Esophagus squamous epithelium (tissue), 5 donors: ENCODE measurements around the gene CBFA2T3. TPM values are rescaled to one million over a fixed set of nuclear protein-coding genes. Genes with fewer than 3 reads are reported as not detected.

Experiments used
- DNase-seq: peaks from one replicate; lab custom pipeline; 2025; lab: John Stamatoyannopoulos, UW
- H3K27ac ChIP-seq, 4 donors: fragments of 200-600 bp; sonication (generic); one replicate each; pipeline ENCODE4 v1.5.1; 2016 to 2019; ENCODE audit warnings: mild to moderate bottlenecking in 1 of 4
- H3K27me3 ChIP-seq, 4 donors: fragments of 200-600 bp; sonication (generic); 1 replicate in 3 of 4; 2 replicates in 1 of 4; pipeline versions ENCODE4 v1.5.1 to v1.6.0; 2017 to 2021; ENCODE audit warnings: antibody characterized with exemption in 1 of 4
- H3K36me3 ChIP-seq, 3 donors: fragments of 200-600 bp; sonication (generic); one replicate each; pipeline ENCODE4 v1.5.1; 2016 to 2019
- H3K4me1 ChIP-seq, 3 donors: fragments of 200-600 bp; sonication (generic); one replicate each; pipeline ENCODE4 v1.5.1; 2017 to 2019
- H3K4me3 ChIP-seq, 4 donors: fragments of 200-600 bp; sonication (generic); 1 replicate in 3 of 4; 2 replicates in 1 of 4; pipeline ENCODE4 v1.5.1; 2016 to 2019; ENCODE audit warnings: mild to moderate bottlenecking in 2 of 4, moderate library complexity in 1 of 4
- H3K9me3 ChIP-seq, 3 donors: fragments of 200-600 bp; sonication (generic); one replicate each; pipeline ENCODE4 v1.5.1; 2016 to 2019
- POLR2A ChIP-seq, 4 donors: fragments of 450-650 bp; IDR thresholded peaks; one replicate each; pipeline ENCODE4 v1.6.1; 2017; ENCODE audit warnings: antibody characterized with exemption in 4 of 4, mild to moderate bottlenecking in 4 of 4, moderate library complexity in 3 of 4
- WGBS, 2 donors: methylation state at CpG; one replicate each; pipeline ENCODE4 v1.1.5; 2018; 5-methylcytosine and 5-hydroxymethylcytosine counted together
- intact Hi-C: fragments of 100-400 bp; cut with DNase I; formaldehyde crosslinking; loops from one replicate; pipeline ENCODE4 v1.15.0; 2022
- total RNA-seq, 4 donors: library from RNA; depleted of rRNA; stranded (reverse); fragments of >200 nt; gene quantifications; one replicate each; pipeline ENCODE4 v1.1.0, GENCODE V29; 2016
- TF ChIP-seq, protein P1 (sequence below), 6 experiments: fragments of 450-650 bp in 4 of 6; fragments of 200-600 bp in 2 of 6; sonication (generic) in 2 of 6; IDR thresholded peaks; one replicate each; pipeline ENCODE4 v1.5.1; 2016 to 2019; ENCODE audit warnings: antibody characterized with exemption in 6 of 6, mild to moderate bottlenecking in 4 of 6, moderate library complexity in 4 of 6
- donor health status: DM: yes; HTN: yes; CAD: no.

Gene CBFA2T3
- total RNA-seq, 4 donors from 2014 or later, result 0.18 to 2.7 (median 1.4) TPM

DNA sequence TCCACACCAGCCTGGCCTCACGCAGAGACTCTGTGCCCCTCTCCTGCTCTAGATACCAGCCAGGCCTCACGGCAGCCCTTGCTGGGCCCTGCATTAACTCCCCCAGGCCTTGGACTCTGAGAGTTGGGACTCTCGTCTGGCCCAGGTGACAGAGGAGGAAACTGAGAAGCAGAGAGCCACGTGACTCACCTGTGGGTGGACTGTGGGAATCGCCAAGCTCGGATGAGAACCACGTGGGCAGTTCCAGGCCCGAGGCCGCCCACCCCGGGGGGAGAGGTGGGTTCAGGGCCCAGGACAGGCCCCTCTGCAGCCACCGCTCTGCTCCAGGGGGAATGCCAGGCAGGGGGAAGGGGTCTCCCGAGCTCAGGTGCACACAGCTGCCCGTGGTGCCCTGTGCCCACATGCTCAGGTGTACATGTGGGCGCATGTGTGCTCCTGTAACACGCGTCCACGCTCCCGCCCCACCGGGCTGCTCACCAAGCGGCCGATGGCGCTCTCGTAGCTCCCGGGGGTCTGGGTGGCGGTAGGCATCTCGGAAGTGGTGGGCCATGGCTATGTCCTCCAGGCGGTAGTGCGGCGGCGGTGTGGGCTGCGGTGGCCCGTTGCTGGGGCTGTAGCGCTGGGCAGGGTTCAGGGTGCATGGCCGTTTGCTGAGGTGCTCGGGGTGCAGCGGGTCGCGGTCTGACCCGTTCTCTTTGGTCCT lies 92.3 kb downstream of the CBFA2T3 start:
- intact Hi-C loops, result no loop called here
- no peak for TF ChIP-seq POLR2A (IDR thresholded peaks at IDR 0.05)
- TF ChIP-seq, protein P1, sequence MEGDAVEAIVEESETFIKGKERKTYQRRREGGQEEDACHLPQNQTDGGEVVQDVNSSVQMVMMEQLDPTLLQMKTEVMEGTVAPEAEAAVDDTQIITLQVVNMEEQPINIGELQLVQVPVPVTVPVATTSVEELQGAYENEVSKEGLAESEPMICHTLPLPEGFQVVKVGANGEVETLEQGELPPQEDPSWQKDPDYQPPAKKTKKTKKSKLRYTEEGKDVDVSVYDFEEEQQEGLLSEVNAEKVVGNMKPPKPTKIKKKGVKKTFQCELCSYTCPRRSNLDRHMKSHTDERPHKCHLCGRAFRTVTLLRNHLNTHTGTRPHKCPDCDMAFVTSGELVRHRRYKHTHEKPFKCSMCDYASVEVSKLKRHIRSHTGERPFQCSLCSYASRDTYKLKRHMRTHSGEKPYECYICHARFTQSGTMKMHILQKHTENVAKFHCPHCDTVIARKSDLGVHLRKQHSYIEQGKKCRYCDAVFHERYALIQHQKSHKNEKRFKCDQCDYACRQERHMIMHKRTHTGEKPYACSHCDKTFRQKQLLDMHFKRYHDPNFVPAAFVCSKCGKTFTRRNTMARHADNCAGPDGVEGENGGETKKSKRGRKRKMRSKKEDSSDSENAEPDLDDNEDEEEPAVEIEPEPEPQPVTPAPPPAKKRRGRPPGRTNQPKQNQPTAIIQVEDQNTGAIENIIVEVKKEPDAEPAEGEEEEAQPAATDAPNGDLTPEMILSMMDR (IDR thresholded peaks at IDR 0.05), result no peak
- Histone ChIP-seq H3K9me3 (no peaks in the 10 kb centered on the region), H3K4me1 (peaks cover 17 to 65% (median 22%) of the 10 kb centered on the region in 3 donors), H3K36me3 (peaks cover 0 to 31% (median 0%) of the 10 kb centered on the region in 3 donors), H3K27me3 (peaks cover 0 to 28% (median 0%) of the 10 kb centered on the region in 4 donors), H3K27ac (no peak overlapping the region), H3K4me3 (no peak overlapping the region)
- no peak for DNase-seq
- 78 to 91% methylated on average over 6 to 7 of the region's 39 CpGs for whole genome bisulfite sequencing, 2 donors

DNA sequence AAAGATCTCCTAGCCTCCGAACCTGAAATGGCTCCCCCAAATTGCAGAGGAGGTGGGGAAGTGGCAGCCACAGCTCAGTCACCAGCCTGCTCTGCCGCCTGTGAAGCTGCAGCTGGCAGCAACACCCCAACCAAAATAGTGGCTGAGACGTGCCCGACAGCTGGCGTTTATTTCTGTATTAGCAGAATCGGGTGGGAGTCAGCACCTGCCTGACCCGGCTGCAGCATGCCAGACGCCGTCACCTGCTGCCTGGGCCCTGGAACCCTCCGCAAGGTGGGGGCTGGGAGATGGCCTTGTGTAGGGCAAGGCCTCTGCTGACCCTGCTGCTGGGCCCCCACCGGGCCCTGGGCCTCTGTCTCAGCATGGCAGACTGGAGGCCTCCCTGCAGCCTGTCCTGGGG lies 93.1 kb downstream of the CBFA2T3 start:
- no peak for DNase-seq
- H3K27me3 ChIP-seq, result peaks cover 0 to 27% (median 0%) of the 10 kb centered on the region in 4 donors
- H3K4me3 ChIP-seq, result no peak overlapping the region
- H3K4me1 ChIP-seq, result peaks cover 17 to 73% (median 22%) of the 10 kb centered on the region in 3 donors
- no peak overlapping the region for H3K27ac ChIP-seq
- peaks cover 0 to 34% (median 0%) of the 10 kb centered on the region in 3 donors for H3K36me3 ChIP-seq
- no peak for TF ChIP-seq POLR2A (IDR thresholded peaks at IDR 0.05)
- no peaks in the 10 kb centered on the region for H3K9me3 ChIP-seq
- intact Hi-C loops, result no loop called here
- WGBS, 2 donors, result 66 to 100% methylated on average over 2 to 7 of the region's 11 CpGs

DNA sequence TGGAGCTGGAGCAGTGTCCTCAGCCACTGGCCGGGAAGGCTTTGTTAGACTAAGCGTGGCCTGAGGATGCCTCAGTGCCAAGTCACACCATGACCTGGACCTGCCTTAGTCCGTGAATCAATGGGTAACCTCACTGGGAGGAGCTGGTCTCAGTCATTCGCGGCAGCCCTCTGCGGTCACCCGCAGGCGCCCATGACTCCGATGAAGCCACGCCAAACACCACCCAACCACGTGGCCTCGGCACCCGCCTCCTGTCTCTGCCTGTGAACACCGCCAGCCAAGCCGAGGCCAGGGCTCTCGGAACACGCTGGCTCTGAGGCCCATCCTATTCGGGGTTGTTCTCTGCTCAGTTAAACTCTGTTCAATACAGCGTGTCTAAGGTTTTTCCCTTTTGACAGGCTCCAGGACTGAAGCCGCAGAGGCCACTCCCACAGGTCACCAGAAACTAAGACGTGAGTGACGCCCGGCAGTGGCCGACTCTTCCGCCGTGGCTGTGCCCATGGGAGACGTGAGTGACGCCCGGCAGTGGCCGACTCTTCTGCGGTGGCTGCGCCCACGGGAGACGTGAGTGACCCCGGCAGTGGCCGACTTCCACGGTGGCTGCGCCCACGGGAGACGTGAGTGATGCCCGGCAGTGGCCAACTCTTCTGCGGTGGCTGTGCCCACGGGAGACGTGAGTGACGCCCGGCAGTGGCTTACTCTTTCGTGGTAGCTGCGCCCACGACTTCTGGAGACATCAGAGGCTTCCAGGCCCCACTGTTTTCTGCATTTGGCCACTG lies 93.7 kb downstream of the CBFA2T3 start:
- no peak for TF ChIP-seq POLR2A (IDR thresholded peaks at IDR 0.05)
- TF ChIP-seq, protein P1 (IDR thresholded peaks at IDR 0.05), result no peak
- H3K9me3 ChIP-seq, result no peaks in the 10 kb centered on the region
- intact Hi-C loops, result no loop called here
- DNase-seq, result no peak
- H3K27me3 ChIP-seq, result peaks cover 0 to 23% (median 0%) of the 10 kb centered on the region in 4 donors
- H3K27ac ChIP-seq, result no peak overlapping the region
- 80 to 91% methylated on average over 8 to 21 of the region's 49 CpGs for WGBS, 2 donors
- H3K4me3 ChIP-seq, result no peak overlapping the region
- H3K36me3 ChIP-seq, result peaks cover 0 to 41% (median 5%) of the 10 kb centered on the region in 3 donors
- peaks cover 17 to 72% (median 22%) of the 10 kb centered on the region in 3 donors for H3K4me1 ChIP-seq

DNA sequence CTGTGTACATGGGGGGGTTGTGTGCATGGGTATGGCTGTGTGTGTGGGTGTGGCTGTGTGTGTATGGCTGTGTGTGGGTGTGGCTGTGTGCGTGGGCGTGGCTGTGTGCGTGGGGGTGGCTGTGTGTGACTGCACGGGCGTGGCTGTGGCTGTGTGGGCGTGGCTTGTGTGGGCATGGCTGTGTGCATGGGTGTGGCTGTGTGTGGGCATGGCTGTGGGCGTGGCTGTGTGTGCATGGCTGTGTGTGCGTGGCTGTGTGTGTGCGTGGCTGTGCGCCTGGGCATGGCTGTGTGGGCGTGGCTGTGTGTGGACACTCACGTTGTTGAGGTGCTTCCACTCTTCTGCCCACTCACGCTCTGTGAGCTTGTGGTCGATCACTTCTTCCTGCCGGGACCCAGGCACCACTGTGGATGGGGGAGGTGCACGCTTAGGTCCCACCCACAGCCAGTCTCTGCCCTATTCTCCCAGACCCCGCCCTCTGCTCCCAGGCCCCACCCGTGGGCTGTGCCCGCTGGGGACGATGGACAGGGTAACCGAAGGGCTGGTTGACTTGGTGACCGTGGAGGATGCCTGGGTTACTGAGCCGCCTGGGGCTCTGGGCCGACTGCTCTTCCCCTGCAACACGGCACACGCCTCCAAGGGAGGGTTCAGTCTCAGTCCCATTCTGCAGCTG lies 94.5 kb downstream of the CBFA2T3 start:
- no peak for DNase-seq
- peaks cover 0 to 49% (median 5%) of the 10 kb centered on the region in 3 donors for H3K36me3 ChIP-seq

More for the DNA sequence above, 94.5 kb downstream of the CBFA2T3 start:
- TF ChIP-seq, protein P1 (IDR thresholded peaks at IDR 0.05), result no peak
- TF ChIP-seq POLR2A (IDR thresholded peaks at IDR 0.05), result no peak
- Histone ChIP-seq H3K4me3 (no peak overlapping the region), H3K27me3 (peaks cover 0 to 25% (median 0%) of the 10 kb centered on the region in 4 donors), H3K9me3 (no peaks in the 10 kb centered on the region), H3K27ac (no peak overlapping the region), H3K4me1 (peaks cover 17 to 64% (median 17%) of the 10 kb centered on the region in 3 donors)
- WGBS, 2 donors, result 65 to 76% methylated on average over 12 to 22 of the region's 26 CpGs
- intact Hi-C loops, result no loop called here
